Activated CD4-positive, alpha-beta T cell treated with anti-CD3 and anti-CD28 coated beads for 4 hours (primary cell): Measurements from ENCODE around the gene EPPIN.

Experiments
- DNase-seq, 2 donors: peaks; one replicate each; pipeline ENCODE4 v3.0.0-alpha.2; 2020

Gene EPPIN

GRCh38 chr20:45538209-45538799 lies 8.9 kb downstream of the EPPIN start:
- DNase-seq = no peak

- no peak for DNase-seq
Observed at GRCh38 chr20:45527294-45527693, 19.9 kb downstream of the EPPIN start.

GRCh38 chr20:45523821-45524220 lies 23.4 kb downstream of the EPPIN start:
- no peak for DNase-seq

GRCh38 chr20:45518282-45518681 lies 28.9 kb downstream of the EPPIN start:
- DNase-seq = no peak

- no peak for DNase-seq
Observed at GRCh38 chr20:45515147-45515913, 31.9 kb downstream of the EPPIN start, which contains the start of gene SPINT3. TSS of gene SPINT3 (minus strand) at chr20:45515622. CDS start at chr20:45515608, 14 bp downstream.

- DNase-seq = no peak
Observed at GRCh38 chr20:45510242-45510862, 36.8 kb downstream of the EPPIN start.

- DNase-seq = no peak
Observed at GRCh38 chr20:45509091-45509490, 38.1 kb downstream of the EPPIN start.

- DNase-seq = no peak
Observed at GRCh38 chr20:45508068-45508886, 38.9 kb downstream of the EPPIN start.

GRCh38 chr20:45507011-45507820 lies 40.0 kb downstream of the EPPIN start:
- no peak for DNase-seq

GRCh38 chr20:45506398-45506797 lies 40.8 kb downstream of the EPPIN start:
- no peak for DNase-seq

GRCh38 chr20:45503403-45503802 lies 43.8 kb downstream of the EPPIN start:
- no peak for DNase-seq

GRCh38 chr20:45502561-45502960 lies 44.6 kb downstream of the EPPIN start:
- no peak for DNase-seq

- DNase-seq = no peak
Observed at GRCh38 chr20:45501600-45501999, 45.6 kb downstream of the EPPIN start.

- DNase-seq = no peak
Observed at GRCh38 chr20:45500022-45500421, 47.2 kb downstream of the EPPIN start.

GRCh38 chr20:45497971-45498494 lies 49.2 kb downstream of the EPPIN start:
- no peak for DNase-seq

- DNase-seq = no peak
Observed at GRCh38 chr20:45496166-45496565, 51.0 kb downstream of the EPPIN start.

- DNase-seq = no peak
Observed at GRCh38 chr20:45495501-45495941, 51.7 kb downstream of the EPPIN start.
